GM21423 (cell line): ENCODE results near the gene SNX21.
"Not testable (repeated sequence)": the region's sequence is repeated elsewhere in the genome, so short reads cannot be mapped to it uniquely, and the experiment has no call there.

Experiments used
- ATAC-seq: cut with Tn5 transposase; IDR thresholded peaks from one replicate; pipeline ENCODE4 v1.9.1; 2021; ENCODE audit warnings: mild to moderate bottlenecking, moderate library complexity; ENCODE audit not compliant: unreplicated experiment

SNX21 gene

GRCh38 chr20:45833030-45833882 is at the start of gene SNX21:
SNX21 (plus strand) TSS chr20:45833799; CDS start chr20:45833920, 121 bp downstream.
- no peak for ATAC-seq

- no peak for ATAC-seq
These were observed 45.2 kb upstream of the SNX21 start for GRCh38 chr20:45788351-45788750.

- ATAC-seq, result peak; percentile 14
These were observed 41.1 kb upstream of the SNX21 start for GRCh38 chr20:45792317-45793118.

- ATAC-seq, result no peak
These were observed 37.1 kb upstream of the SNX21 start for GRCh38 chr20:45796337-45797065.

GRCh38 chr20:45797510-45797909 is 36.1 kb upstream of the SNX21 start:
- not testable (repeated sequence) for ATAC-seq

- not testable (repeated sequence) for ATAC-seq
These were observed 35.6 kb upstream of the SNX21 start for GRCh38 chr20:45797955-45798354.

- peak; percentile 52 for ATAC-seq
These were observed 34.5 kb upstream of the SNX21 start for GRCh38 chr20:45798935-45799642.

GRCh38 chr20:45801851-45802250 is 31.7 kb upstream of the SNX21 start:
- no peak for ATAC-seq

GRCh38 chr20:45810191-45810970 is 23.2 kb upstream of the SNX21 start:
- ATAC-seq, result no peak

GRCh38 chr20:45812157-45813005 is 21.2 kb upstream of the SNX21 start, which contains the start of gene UBE2C:
UBE2C (plus strand) TSS chr20:45812644; CDS start chr20:45812696, 52 bp downstream.
- ATAC-seq, result peak; percentile 98

GRCh38 chr20:45813006-45813340 is 20.6 kb upstream of the SNX21 start:
- no peak for ATAC-seq

GRCh38 chr20:45813489-45813888 is 20.1 kb upstream of the SNX21 start:
- ATAC-seq, result no peak

GRCh38 chr20:45814314-45814713 is 19.3 kb upstream of the SNX21 start:
- no peak for ATAC-seq

GRCh38 chr20:45816951-45817350 is 16.6 kb upstream of the SNX21 start:
- no peak for ATAC-seq

- ATAC-seq, result no peak
These were observed 16.0 kb upstream of the SNX21 start for GRCh38 chr20:45817376-45818194.

GRCh38 chr20:45818239-45818638 is 15.4 kb upstream of the SNX21 start:
- no peak for ATAC-seq

GRCh38 chr20:45819466-45819865 is 14.1 kb upstream of the SNX21 start:
- ATAC-seq, result no peak

GRCh38 chr20:45821947-45822346 is 11.7 kb upstream of the SNX21 start:
- no peak for ATAC-seq
